ENCODE measurements around the gene ATP7A.

DNA sequence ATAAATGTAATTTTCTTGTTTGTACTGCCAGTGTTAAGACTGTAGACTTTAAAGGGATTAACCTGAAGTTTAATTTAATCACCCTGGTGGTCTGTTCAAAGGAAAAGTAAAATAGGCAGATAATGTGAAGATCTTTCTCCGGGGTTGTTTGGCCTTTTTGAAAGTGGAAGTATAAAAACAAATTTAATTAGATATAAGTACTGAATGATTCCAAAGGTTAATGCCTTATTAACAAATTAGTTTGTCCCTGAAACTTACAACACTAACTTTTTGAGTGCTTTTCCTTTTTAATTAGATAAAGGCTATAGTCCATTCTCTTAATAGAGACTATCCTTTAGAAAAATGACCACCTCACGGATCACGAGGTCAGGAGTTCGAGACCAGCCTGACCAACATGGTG is 69.4 kb downstream of the ATP7A start:
- TF ChIP-seq CTCF (IDR thresholded peaks at IDR 0.05), result no peak
- TF ChIP-seq FOSL2 (IDR thresholded peaks at IDR 0.05; ENCODE audit: borderline replicate concordance, low read depth), result no peak
- TF ChIP-seq, protein P1, sequence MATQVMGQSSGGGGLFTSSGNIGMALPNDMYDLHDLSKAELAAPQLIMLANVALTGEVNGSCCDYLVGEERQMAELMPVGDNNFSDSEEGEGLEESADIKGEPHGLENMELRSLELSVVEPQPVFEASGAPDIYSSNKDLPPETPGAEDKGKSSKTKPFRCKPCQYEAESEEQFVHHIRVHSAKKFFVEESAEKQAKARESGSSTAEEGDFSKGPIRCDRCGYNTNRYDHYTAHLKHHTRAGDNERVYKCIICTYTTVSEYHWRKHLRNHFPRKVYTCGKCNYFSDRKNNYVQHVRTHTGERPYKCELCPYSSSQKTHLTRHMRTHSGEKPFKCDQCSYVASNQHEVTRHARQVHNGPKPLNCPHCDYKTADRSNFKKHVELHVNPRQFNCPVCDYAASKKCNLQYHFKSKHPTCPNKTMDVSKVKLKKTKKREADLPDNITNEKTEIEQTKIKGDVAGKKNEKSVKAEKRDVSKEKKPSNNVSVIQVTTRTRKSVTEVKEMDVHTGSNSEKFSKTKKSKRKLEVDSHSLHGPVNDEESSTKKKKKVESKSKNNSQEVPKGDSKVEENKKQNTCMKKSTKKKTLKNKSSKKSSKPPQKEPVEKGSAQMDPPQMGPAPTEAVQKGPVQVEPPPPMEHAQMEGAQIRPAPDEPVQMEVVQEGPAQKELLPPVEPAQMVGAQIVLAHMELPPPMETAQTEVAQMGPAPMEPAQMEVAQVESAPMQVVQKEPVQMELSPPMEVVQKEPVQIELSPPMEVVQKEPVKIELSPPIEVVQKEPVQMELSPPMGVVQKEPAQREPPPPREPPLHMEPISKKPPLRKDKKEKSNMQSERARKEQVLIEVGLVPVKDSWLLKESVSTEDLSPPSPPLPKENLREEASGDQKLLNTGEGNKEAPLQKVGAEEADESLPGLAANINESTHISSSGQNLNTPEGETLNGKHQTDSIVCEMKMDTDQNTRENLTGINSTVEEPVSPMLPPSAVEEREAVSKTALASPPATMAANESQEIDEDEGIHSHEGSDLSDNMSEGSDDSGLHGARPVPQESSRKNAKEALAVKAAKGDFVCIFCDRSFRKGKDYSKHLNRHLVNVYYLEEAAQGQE (IDR thresholded peaks at IDR 0.05; ENCODE audit: low read depth, low read length), result no peak
- no peak for TF ChIP-seq YY1 (IDR thresholded peaks at IDR 0.05; ENCODE audit: low read depth)
